HG03039 (cell line): ENCODE measurements around the gene GCC1.
A peak's percentile ranks its signal among the peaks of the same experiment; 100 is the strongest.

Experiments
- ATAC-seq: cut with Tn5 transposase; IDR thresholded peaks from one replicate; pipeline ENCODE4 v1.9.1; 2021; ENCODE audit warnings: mild to moderate bottlenecking, moderate library complexity; ENCODE audit not compliant: unreplicated experiment

The GCC1 gene, protein sequence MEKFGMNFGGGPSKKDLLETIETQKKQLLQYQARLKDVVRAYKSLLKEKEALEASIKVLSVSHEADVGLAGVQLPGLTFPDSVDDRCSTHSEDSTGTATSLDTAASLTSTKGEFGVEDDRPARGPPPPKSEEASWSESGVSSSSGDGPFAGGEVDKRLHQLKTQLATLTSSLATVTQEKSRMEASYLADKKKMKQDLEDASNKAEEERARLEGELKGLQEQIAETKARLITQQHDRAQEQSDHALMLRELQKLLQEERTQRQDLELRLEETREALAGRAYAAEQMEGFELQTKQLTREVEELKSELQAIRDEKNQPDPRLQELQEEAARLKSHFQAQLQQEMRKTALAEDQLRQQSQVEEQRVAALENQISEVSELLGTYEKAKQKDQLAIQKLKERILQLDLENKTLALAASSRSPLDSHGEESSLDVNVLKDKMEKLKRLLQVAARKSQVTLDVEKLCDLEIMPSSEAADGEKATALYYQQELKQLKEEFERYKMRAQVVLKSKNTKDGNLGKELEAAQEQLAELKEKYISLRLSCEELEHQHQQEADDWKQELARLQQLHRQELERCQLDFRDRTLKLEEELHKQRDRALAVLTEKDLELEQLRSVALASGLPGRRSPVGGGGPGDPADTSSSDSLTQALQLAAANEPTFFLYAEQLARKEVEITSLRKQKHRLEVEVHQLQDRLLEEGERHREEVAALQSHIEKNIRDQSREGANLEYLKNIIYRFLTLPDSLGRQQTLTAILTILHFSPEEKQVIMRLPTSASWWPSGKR

DNA sequence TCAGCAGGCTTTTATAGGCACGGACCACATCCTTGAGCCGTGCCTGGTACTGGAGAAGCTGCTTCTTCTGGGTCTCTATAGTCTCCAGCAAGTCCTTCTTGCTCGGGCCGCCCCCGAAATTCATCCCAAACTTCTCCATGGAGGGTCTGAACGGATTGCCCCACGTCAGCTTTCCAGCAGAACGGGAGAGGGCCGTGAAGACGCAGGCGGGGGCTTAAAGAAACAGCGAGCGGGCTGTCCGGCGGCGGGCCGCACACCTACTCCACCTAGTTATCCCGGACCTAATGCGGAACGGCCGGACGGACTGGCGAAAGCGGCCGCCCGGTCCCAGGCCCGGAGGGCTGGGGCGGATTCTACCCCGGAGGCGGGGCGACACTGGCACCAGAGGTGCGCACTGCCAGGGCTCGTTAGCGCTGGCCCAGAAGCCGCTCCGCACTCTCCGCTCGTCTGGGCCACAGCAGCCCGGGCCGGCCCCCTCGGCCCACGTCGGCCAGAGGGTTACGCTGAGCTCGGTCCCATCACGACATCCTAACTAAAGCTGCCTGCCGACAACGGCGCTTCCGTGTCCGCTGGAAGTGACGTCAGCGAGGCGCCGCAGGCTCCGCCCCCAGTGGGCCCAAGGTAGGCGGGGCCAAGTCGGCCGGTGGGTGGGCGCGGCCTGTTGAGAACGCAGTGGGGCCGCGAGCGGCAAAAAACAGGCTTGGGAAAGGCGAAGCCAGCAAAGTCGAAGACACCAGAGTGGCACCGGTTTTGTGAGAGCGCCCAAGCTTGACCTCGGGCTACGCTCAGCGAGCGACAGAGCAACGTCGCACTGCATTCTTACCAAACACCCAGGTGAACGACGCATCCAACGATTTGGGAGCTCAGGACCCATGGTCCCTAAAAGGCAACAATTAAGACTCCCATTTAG, at the start of gene GCC1:
Gene GCC1 (minus strand): TSS at position 553 of the 910 bp plus-strand sequence. CDS start 414 bp downstream, at position 139.
- ATAC-seq = peak; percentile 73

DNA sequence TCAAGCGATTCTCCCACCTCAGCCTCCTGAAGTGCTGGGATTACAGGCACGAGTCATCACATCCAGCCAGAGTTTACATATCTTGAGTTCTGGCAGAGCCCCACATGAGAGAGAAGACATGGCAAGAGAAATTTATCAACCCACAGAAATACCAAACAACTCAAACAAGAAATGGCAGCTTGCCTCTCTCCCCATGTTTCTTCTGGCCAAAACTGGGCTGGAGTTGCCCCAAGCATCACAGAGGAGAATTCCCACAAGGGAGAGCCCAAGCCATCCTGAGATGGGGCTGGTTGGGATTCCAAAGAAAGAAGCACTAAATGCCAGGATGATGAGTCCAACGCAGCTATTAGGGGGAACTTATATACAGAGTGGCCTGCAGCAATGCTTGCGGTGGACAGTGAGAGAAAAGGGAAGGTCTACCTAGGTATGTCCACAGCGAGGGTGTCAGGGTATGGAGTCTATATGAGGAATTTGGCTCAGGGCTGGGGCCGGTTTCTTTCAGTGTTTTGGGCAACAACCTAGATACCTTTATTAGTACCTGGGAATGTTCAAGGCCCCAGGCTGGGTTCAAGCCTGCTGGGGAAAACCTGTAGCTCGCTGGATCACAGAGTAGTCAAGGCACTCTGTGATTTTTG, 47.0 kb upstream of the GCC1 start:
- no peak for ATAC-seq

DNA sequence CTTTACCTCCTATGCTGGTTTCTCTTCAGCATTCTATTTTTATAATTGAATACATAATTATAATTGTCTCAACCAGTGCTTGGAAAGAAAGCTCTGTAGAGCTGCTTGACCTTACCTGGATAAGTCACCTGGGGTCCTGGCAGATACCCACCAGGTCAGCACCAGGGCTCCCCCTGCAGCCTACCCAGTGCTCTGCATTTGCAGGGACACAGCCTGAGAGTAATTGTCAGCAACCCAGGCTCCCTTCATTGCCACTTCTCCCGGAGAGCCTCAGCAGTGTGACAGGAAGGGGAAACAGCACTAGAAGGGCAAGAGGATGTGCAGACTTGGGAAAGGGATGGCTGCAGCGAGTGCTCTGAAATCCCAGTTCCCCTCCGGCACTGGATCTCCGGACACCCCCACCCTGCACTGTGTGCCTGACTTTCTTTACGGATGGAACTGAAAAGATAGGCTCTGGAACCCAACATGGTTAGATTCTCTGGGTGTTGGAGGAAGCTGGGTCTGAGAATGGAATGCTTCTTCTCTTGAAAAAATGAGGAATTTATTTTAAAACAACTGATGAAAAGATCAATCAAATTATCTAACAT, 44.0 kb upstream of the GCC1 start:
- ATAC-seq = peak; percentile 67

DNA sequence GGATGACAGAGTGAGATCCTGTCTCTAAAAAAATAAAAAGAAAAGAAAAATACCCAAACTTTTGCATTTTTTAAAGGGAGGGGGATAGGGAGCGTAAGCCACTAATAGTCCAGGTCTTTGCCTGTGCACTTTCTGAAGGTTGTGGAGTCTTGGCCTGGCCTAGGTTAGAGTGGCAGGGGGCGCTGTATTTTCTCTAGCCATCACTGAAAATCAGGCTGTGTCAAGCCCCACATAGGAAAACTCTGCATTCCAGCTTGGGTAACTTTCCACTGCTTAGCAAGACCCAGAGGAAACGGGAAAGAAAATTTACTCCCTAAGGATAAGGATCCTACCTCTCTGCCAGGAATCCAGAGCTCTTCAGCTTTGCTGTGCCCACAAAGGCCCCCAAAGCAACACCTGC, 43.0 kb upstream of the GCC1 start:
- no peak for ATAC-seq

DNA sequence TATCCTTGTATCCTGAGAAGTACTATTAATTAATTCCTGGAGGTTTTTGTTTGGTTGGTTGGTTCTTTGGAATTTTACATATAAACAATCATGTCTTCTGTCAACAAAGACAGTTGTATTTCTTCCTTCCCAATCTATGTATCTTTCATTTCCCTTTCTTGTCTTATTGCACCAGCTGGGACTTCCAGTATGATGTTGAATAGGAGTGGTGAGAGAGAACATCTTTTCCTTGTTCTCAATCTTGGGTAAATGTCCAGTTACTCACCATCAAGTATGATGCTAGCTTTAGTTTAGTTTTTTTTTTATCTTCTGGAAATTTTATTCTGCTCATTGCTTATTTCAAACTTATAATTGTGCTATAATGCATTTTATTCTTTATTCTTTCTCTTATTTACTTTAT, 39.9 kb upstream of the GCC1 start:
- ATAC-seq = no peak

DNA sequence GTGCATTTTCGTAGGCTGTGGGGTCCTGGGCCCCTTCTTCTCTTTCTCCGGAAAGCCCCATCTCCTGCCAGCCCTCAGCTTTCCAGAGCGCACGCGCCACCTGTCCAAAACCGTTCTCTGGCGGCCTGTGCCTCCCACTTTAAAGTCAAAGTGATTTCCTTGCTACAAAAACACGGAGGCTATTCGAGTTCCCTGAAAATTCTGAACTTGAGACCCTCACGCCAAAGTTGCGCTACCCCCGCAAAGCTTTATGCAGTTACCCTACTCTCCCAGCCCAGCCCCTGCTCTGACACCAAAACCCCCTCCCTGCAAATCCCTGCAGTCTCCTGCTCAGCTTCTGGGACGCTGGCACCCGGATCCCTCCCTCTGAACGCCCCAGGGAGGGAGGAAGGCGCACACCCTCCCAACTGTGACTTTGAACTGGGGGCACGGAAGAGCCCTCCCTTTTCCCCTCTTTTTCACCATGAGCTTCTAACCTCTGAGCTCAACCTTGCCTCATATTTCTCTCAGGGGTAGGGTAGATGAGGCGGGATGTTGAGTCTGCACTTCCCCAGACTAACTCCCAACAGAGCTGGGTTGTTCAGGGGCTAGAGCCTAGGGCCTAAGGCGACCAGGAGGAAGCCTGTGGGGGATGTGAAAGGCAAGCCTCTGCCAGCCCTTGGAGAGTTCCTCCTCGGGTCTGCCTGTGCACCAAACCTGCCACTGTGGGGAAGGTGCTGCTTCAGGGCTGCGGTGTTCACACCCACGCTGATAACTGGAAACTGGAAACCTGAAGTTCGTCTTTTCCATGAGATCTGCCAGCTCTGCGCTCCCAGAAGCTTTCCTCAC, 35.2 kb upstream of the GCC1 start:
- no peak for ATAC-seq

DNA sequence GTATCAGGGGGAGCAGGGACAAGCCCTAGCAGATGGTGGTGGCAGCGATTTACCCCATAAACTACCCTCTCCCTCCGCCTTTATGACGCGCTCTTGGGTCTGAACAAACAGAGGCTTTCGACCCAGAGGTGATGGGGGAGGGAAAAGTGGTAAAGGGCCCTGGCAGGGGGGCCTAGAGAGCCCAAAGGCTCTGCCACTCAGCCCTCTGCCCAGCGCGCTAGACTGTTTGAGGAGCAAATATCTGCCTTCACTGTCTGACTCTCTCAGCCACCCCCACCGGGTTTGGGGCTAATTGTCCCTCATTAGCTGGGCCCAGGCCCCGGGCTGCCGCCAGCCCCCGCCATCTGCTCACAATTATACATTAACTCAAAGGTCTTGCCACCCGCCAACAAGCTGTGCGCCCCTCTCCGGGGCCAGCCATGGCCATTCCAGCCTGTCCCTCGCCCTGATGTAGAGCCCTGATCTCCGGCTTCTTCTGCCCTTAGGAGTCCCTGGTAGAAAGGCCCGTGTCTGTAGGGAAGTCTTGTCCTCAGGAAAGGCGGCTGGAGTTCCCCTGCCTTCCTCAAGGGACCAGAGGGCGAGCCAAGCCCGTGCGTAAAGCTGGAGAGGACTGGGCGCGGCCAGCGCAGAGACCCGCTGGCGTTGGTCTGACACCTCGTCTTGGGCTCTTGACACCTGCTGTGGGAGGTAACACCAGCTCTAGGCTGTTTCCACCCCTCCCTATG, 34.4 kb upstream of the GCC1 start:
- ATAC-seq = no peak

DNA sequence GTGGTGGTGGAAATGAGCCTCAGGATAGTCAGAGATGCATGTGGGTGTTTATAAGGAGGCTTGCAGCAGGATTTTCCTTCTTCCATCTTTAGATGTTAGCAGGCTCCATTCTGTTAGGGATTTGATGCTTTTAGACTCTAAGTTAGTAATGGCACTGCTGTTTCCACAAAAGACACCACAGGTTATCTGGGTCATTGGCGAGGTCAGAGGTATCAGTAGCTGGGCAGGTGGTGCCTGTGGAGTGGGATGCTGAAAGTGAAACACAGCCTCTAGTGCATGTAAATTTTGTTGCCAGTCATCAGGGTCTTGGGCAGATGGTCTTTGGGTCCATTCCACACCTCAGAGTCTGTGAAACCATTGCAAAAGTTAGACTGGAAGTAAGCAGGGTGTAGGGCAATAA, 33.4 kb upstream of the GCC1 start:
- ATAC-seq = no peak

DNA sequence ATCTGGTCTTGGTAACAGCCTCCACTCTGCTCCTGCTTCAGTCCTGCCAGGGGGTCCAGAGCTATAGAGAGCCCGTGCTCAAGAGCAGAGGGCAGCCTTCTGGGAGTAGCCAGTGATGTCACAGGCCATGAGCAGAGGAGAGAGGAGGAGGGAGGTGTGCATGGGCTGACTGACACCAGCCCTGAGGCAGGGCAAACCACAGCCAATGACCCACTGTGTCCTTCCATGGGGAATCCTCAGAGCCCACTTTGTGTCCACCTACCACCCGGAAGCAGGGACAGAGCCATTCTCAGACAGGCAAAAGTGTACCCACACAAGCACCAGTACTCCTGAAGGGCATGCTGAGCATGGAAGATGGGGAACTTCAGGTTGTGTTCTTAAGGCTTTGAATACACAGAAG, 32.6 kb upstream of the GCC1 start, which contains the start of gene PAX4:
Gene PAX4 (minus strand): TSS at position 101 of the 400 bp plus-strand sequence. CDS start 2,214 bp downstream, outside the sequence.
- no peak for ATAC-seq

DNA sequence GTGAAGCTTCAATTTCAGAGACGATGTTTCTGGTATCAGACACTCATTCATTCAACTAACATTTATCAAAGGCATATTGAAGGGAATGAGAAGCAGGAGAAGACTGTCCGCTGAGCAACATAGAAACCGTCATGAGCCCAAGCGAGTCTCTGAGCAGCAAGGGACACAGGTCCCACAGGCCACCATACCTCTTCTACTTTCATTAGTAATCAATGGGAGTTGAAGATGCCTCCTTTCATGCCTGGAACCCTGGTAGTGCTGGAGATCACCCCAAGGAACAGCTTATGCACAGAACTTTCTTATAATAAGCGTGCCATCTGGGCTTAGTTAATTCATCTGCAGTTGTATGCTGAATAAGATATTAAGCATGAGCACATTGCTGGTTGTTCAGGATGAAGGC, 31.3 kb upstream of the GCC1 start:
- ATAC-seq = no peak

DNA sequence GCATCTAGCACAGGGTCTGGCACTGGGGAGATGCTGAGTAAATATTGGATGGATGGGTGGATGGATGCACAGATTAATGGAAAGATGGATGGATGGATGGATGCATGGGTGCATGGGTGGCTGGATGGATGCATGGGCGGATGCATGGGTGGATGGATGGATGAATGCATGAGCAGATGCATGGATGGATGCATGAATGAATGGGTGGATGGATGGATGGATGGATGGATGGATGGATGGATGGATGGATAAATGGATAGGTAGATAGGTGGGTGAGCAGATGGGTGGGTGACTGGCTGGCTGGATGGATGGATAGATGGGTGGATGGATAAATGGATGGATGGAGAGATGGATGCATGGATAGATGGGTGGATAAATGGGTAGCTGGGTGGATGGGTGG, 26.9 kb upstream of the GCC1 start:
- no peak for ATAC-seq

DNA sequence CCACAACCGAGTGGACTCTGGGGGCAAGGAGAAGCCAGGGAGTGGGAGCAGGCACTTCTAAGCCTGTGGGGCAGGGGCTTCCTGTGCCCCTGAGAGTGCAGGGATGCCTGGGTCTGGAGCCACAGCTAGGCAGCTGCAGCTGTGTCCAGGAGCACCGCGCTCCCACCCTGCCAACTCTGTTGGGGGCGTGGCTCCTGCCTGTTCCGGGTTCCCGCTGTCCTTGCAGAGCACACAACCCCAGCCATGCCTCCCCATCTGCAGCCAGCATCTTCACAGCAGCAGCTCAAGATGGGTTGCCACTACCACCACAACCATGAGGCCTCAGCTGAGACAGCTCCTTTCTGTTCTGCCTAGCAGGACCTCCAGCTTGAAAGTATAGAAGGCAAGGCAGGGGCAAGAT, 23.9 kb upstream of the GCC1 start:
- no peak for ATAC-seq

DNA sequence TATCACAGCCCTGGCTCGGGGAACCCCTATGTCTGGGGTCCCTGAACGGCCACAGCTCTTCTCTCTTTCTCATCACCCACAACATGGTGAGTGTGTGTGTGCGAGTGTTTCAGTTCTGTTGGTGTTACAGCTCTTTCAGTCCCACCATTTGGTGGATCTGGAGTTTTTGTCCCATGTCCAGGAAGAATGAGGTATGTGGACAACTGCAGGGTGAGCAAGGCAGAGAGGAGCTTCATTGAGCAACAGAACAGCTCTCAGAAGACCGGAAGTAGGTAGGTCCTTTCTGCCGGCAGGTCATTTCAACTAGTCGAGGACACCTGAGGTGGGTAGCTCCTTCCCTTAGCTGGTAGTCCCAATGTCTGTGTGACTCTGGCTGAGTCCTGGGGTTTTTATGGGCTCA, 23.1 kb upstream of the GCC1 start:
- no peak for ATAC-seq

DNA sequence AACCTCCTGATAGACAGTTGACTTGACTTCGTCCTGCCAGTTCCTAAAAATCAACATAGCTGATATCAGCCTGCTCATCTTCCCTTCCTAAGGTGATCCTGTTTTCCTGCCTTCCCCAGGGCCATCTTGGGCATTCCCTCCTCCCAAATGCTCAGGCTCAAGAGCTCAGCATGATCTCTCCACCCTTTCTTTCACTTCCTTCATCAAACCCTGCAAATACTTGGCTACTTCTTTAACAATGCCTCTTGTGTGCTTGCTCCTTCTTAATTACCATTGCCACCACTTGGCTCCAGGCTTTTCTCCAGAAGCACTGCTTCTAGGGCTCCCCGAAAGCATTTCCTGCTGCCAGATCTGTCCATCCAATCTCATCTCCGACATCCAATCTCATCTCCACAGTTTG, 15.5 kb upstream of the GCC1 start:
- no peak for ATAC-seq

DNA sequence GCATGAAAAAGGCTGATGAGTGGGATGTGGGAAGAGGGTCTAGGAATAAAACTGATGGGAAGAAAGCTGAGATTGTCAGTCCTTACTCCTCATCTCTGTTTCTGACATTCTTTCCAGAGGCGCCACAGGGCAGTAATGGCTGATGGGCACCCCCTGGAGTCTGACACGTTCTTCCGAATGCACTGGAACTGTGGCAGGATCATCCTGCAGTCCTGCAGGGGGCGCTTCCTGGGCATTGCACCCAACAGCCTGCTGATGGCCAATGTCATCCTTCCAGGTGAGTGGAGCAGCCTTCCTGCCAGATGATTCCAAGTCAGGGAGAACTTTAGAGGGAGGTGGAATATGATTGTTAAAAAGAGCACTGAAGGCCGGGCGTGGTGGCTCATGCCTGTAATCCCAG, 12.9 kb upstream of the GCC1 start:
- ATAC-seq = no peak

DNA sequence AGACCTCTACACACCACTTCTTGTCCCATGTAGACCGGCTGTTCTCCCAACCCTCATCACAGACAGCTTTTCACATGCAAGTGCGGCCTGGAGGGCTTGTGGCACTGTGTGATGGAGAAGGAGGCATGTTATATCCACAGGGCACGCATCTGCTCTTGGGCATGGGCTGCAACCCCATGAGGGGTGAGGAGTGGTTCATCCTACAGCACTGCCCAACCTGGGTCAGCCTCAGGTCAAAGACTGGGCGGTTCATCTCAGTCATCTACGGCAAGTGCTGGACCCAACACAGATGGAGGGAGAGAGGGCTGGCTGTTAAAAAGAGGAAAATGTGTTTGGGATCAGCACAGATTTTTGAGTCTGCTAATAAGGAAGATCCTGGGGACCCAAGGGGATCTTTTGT, 10.3 kb upstream of the GCC1 start:
- no peak for ATAC-seq

DNA sequence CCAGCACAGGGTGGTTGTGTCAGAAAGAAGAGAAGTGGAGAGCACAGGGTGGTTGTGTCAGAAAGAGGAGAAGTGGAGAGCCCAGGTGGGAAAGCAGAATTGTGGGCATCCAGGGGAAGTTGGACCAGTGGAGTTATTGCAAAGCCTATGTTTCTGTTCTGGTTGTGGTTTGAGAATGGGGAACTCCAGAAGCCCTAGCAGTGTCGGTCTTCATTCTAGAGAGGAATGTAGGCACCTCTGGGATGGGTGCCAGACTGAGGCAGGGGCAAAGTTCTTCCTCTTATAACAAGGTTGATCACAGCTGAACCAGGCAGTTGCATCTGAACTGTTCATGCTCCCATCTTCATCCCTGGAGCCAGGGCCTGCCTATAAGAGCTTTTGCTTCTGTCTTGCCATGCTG, 9.1 kb upstream of the GCC1 start:
- ATAC-seq = peak; percentile 35

DNA sequence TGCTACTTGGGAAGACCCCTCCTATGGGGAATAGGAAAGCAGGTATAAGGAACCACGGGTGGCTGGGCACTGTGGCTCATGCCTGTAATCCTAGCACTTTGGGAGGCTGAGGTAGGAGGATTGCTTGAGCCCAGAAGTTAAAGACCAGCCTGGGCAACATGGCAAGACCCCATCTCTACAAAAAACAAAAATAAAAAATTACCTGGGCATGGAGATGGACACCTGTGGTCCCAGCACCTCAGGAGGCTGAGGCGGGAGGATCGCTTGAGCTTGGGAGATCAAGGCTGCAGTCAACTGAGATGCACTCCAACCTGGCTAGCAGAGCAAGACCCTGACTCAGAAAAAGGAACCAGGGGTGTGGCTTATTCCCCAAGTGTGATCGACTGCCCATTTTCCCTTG, 7.2 kb upstream of the GCC1 start:
- no peak for ATAC-seq

DNA sequence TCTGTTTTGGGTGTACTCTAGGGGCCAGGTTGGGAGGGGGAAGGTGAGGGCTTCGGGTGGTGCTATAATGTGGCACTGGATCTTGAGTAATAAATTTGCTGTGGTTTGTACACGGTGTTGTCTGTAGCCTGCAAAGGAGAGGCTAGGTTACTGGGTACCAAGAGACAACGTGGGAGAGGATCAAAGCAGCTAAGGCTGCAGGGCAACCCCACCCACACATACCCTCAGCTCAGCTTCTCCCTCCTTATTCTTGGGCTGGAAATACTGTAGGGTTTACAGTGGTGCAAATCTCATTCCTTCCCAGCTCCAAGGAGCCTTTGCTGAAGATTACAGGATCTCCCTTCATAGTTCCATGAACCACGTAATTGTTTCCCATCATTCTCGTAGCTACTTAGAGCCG, 6.2 kb upstream of the GCC1 start:
- ATAC-seq = no peak
